Activated CD8-positive, alpha-beta memory T cell treated with anti-CD3 and anti-CD28 coated beads, Interleukin-2, amount 50 U/mL, for 1 hour (primary cell): ENCODE data around the gene DTD1.

ENCODE experiments used
- DNase-seq: peaks from one replicate; pipeline ENCODE4 v3.0.0-alpha.2; 2020; ENCODE audit errors: extremely low read depth

DTD1 gene

GRCh38 chr20:18662279-18663040 lies 74.6 kb downstream of the DTD1 start:
- DNase-seq: no peak

DNA sequence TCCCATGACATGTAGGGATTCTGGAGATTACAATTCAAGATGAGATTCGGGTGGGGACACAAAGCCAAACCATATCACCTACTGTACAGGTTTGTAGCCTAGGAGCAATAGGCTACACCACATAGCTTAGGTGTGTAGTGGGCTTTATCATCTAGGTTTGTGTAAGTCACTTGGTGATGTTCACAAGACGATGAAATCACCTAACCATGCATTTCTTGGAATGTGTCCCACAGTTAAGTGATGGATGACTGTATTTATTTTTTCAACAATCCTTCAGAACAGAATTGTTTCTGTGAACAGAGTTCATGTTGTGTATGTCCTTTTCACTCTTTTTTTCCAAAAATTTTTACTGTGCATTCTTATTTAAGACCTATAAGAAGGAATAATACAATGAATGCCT lies 76.1 kb downstream of the DTD1 start:
- no peak for DNase-seq

DNA sequence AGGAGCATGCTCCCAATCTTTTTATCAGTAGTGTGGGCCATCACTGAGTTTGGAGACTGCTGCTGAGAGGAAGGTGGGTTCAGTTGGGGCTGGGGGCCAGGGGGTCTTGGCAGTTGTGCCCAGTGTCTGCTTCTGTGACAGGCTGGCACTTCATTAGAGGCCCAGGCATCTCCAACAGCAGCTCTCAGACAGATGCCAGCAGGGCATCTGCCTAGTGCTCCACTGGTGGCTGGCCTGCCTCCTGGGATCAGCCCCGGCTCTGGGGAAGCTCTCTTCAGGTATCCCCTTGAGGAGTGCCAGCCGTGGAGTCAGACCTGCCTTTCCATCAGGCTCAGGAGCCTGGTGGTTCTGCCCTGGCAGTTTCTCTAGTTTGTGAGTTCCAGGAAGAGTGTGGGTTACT lies 77.3 kb downstream of the DTD1 start:
- DNase-seq: no peak

GRCh38 chr20:18666803-18667415 lies 79.1 kb downstream of the DTD1 start:
- DNase-seq: no peak

GRCh38 chr20:18669241-18670019 lies 81.6 kb downstream of the DTD1 start:
- no peak for DNase-seq

GRCh38 chr20:18671203-18671710 lies 83.4 kb downstream of the DTD1 start:
- DNase-seq: no peak

DNA sequence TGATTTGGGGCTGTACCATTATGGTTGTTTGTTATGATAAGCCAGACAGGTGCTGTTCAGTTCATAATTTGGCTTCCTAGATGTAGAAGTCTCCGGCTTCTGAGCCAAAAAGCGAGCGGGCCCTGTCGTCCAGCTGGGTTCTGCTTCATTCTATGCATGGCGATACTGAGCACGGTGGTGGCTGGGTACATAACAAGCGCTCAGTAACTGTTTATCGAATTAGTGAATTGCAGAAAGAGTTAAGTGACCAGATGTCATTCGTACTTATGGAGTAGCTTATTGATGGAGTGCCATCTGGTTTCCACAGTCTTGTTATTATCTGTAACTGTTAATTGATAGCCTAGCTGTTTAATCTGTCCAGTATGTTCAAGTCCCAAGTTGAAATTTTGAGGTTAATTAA lies 85.0 kb downstream of the DTD1 start:
- no peak for DNase-seq

DNA sequence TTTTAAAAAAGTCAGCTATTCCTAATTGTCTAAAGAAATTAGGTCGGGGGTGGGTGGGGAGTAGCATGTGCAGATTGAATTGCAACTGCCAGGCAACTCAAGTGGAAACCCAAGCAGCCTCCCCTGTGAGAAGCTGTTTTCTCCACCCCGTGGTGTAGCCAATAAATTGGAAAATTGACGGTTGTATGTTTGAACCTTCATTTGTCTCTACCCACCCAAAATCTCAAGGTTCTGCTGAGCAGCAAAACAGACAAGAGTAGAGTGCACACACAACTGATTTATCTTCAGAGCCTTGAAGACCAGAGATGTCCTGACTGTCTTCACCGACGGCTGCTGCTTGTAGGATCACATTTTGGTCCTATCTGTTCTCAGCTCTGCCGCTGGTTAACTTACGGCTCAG lies 88.5 kb downstream of the DTD1 start:
- no peak for DNase-seq

- no peak for DNase-seq
Observed at GRCh38 chr20:18677126-18677525, 89.3 kb downstream of the DTD1 start.

- DNase-seq: no peak
Observed at GRCh38 chr20:18678549-18679419, 90.9 kb downstream of the DTD1 start.

DNA sequence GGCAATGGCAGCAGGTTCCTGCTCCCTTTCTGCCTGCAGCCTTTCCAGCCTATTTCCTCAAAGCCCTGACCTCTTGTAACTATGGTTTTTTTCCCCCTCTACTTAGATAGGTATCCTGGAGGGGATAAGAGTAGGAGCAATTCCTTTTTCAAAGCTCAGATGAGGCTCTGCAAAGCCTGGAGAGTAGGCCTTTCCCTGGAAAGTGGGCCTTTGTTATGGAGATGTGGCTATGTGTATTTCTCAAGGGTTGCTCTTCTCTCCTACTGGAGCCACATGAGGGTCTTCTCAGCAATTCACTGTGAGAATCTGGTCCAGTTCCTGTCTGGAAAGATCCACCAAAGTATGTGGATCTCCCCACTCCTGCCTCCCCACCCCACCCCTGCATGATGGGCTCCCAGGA lies 96.0 kb downstream of the DTD1 start:
- no peak for DNase-seq

DNA sequence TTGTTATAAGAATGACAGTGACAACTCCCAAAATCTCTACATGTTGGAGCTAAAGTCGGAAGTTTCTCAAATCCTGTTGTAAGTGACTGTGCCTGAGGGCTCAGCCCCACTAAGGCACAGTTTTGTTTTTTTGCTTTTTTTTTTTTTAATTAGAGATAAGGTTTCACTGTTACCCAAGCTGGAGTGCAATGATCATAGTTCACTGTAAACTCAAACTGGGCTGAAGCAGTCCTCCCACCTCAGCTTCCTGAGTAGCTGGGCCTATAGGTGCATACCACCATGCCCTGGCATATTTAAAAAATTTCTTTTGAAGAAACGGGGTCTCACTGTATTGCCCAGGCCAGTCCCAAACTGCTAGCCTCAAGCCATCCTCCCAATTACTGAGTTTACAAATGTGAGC lies 96.9 kb downstream of the DTD1 start:
- no peak for DNase-seq

GRCh38 chr20:18685406-18685805 lies 97.6 kb downstream of the DTD1 start:
- no peak for DNase-seq

GRCh38 chr20:18686696-18687095 lies 98.8 kb downstream of the DTD1 start:
- DNase-seq: no peak

- DNase-seq: no peak
Observed at GRCh38 chr20:18688676-18689075, 100.8 kb downstream of the DTD1 start.

DNA sequence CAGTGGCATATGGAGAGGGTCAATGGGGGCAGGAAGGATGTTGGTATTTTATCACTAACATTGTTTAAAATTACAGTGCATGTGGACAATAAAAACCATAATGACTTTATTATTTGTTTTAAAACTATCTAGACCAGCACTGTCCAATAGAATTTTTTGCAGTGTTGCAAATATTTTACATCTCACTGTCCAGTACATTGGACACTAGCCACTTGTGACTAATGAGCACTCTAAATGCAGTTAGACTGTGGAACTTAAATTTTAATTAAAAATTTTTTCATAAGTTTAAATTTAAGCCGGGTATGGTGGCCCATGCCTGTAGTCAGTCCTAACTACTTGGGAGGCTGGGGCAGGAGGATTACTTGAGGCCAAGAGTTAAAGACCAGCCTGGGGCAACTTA lies 101.7 kb downstream of the DTD1 start:
- DNase-seq: no peak

DNA sequence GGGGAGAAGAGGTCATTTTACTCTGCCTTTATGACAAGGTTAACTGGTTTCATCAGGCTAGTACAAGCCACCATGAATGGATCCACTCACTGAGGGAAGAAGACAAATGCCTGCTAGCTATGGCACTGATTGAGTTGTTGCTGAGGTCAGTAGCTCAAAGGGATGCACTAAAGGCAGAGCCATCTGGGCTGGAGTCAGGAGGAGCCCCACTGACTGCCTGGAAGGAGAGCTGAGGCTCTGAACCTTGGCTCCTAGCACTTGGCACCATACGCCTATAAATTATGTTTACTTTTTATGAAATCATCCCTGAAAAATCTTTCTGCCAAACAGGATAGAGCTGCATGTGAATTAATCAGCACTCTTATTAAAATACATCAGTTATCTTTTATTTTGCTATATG lies 104.6 kb downstream of the DTD1 start:
- no peak for DNase-seq

GRCh38 chr20:18694071-18694470 lies 106.2 kb downstream of the DTD1 start:
- no peak for DNase-seq

DNA sequence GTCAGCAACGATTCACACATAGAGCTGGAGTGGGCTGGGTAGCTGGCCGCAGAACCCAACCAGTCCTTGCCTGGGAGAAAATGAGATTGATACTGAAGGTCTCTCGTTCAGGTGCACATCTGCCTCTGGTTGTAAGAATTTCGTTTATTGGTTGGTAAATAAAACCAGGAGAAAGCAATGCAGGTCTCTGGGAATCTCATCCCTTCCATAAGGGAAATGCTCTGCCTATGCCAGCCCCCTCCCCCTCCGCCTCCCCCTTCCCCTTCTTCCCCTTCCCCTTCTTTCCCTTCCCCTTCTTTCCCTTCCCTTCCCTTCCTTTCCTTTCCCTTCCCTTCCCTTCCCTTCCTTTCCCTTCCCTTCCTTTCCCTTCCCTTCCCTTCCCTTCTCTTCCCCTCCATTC lies 107.3 kb downstream of the DTD1 start:
- no peak for DNase-seq

GRCh38 chr20:18698735-18699380 lies 111.0 kb downstream of the DTD1 start:
- DNase-seq: no peak

DNA sequence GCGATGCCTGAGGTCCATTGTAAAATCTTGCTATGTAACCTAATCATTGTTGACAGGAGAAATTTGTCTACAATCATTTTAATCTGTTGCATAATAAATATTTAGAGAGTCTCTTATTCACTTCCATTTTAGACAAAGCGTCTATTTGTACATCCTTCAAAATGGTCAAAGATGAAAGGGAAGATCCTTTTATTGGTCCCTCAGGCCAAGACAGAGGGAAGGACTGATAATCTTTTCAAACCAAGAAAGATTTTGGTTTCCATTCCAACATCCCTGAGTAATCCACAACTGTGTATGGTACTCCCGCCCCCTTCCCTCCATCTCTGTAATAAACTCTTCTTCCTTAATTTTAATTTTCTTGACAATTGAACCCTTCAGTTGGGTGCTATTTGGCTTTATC lies 114.1 kb downstream of the DTD1 start:
- DNase-seq: no peak
